Hematopoietic multipotent progenitor cell treated with erythropoietin and hydrocortisone succinate and interleukin-3 and kit ligand, for 8 days (in vitro differentiated cells): ENCODE measurements around the gene AKAP6.
"Not testable (repeated sequence)": the region's sequence is repeated elsewhere in the genome, so short reads cannot be mapped to it uniquely, and the experiment has no call there.

Source experiments
- DNase-seq: peaks from one replicate; pipeline ENCODE4 v3.0.0-alpha.2; 2015

The AKAP6 gene

GRCh38 chr14:32785585-32785984, 456.5 kb downstream of the AKAP6 start:
- DNase-seq, result no peak

GRCh38 chr14:32786886-32787285, 457.8 kb downstream of the AKAP6 start:
- DNase-seq, result no peak

DNA sequence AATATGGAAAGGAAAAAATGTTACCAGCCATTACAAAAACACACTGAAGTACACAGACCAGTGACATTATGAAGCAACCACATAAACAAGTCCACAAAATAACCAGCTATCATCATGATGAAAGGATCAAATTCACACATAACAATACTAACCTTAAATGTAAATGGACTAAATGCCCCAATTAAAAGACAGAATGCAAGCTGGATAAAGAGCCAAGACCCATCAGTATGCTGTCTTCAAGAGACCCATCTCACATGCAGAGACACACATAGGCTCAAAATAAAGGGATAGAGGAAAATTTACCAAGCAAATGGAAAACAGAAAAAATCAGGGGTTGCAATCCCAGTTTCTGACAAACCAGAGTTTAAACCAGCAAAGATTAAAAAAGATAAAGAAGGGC, 463.9 kb downstream of the AKAP6 start:
- DNase-seq, result not testable (repeated sequence)

DNA sequence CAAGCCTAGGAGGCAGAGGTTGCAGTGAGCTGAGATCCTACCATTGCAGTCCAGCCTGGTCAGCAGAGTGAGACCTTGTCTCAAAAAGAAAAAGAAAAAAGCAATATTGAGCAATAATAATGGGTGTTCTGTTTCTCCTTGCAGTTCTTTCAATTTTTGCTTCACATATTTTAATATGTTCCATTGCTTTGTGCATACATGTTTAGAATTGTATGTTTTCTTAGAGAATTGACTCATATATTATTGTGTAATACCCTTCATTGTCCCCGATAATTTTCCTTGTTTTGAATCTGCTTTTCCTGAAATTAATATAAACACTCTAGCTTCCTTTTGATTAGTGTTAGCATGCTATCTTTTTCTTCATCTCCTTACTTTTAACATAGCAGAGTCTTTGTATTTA, 471.2 kb downstream of the AKAP6 start:
- DNase-seq, result no peak

DNA sequence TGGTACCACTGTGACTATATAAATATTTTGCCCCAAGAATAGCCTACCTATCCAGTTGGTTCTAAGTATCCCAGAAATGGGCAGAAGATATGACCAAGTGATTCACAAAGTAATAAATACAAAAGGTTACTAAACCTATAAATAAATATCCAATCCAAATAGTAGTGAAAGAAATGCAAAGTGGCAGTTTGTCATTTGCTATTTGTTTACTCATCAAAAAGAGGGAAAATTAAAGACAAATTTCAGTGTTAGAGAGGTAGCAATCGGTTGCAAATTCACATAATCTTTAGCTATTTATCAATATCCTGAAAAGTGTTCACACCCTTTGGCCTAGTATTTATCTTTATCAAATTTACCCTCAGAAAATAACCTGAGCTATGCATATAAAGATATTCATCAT, 473.2 kb downstream of the AKAP6 start:
- no peak for DNase-seq

DNA sequence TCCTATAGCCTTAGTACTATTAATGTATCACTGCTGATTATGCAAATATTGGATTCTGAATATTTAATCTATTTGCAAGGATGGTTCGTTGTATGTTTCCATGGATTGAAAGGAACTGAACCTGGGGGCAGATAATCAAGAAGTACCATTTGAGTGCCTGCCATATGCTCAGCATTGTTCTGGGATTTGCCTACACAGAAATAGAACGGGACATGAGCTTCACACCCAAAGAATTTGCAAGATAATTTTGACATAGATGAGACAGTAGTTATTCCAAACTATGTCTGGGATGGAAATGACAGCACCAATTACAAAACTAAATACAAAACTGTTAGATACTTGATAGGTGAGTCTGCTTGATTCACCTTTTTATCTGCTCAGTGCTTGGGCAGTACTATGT, 476.9 kb downstream of the AKAP6 start:
- no peak for DNase-seq

- no peak for DNase-seq
These were observed 479.5 kb downstream of the AKAP6 start for GRCh38 chr14:32808644-32809043.

DNA sequence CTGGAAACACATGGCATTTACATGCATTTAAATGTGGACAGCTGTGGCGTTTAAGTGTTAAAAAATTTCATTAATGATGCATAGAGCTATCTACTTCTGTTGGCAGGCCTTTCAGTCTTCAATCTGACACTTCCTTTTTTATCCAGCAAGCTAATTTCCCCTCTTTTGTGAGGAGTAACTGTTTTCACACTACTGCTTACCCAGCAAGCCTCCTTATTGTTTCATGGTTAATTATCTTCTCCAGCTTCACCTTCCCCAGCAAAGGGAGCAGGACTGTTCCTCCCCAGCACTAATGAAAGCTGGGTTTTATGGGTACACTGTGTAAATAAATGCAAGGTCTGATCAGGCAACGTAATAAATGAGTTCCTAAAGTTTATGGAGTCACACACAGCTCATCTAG, 480.2 kb downstream of the AKAP6 start:
- DNase-seq, result no peak

GRCh38 chr14:32813401-32813800, 484.3 kb downstream of the AKAP6 start:
- no peak for DNase-seq

- no peak for DNase-seq
These were observed 485.6 kb downstream of the AKAP6 start for GRCh38 chr14:32814721-32815120.

GRCh38 chr14:32816588-32816987, 487.5 kb downstream of the AKAP6 start:
- no peak for DNase-seq

DNA sequence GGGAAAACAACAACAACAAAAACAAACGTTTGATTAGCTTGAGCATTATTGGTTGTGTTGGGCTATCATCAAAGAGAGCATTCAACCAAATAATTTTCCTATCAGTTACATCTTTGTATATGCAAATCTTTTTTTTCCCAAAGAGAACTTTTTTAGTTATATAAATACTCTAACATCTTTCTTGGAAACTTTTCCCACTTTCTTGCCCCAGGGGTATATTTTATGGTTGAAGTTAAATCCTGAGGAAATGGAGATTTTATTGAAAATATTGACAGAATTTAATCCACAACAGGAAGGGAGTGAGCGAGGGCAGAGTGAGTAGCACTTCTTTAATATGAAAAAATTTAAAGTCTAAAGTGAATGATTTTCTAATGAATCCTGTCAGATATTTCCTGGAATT, 488.7 kb downstream of the AKAP6 start:
- no peak for DNase-seq

DNA sequence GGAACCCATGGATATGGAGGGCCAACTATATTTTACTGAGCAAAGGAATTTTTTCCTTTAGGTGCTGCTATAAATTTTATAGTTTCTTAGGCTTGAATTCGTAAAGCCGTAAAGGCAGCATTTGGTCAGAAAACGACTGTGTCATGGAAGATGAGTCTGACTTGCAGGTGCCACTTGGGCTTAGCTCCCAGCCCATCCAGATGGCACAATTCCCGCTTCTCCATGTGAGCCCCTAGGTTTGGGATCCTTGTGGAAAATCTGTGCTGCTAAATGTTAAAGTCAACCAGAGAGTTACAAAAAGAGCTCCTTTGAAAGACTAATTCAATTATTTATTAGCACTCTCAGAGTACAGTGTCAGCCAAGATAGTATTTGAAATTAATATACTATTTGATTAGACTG, 489.5 kb downstream of the AKAP6 start:
- DNase-seq, result no peak

GRCh38 chr14:32820181-32820580, 491.1 kb downstream of the AKAP6 start:
- no peak for DNase-seq

DNA sequence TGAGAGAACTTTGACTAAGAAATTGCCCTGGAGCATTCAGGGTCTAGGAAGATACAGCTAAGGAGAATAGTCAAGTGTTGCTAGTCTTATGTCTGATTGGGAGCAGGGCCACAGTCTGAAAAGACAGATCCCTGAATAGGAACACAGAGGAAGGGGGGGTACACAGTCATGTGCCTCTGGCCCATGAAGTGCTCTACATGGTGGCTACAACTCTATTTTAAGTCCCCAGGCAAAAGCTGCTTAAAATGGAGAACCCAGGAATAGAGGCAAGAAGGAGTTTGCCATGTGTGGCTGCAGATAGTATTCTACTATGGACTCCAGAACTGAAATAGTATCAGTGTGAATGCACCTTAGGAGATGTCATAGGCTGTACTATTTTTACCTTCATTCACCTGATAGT, 491.6 kb downstream of the AKAP6 start:
- DNase-seq, result no peak

- no peak for DNase-seq
These were observed 493.0 kb downstream of the AKAP6 start for GRCh38 chr14:32821964-32822653.

DNA sequence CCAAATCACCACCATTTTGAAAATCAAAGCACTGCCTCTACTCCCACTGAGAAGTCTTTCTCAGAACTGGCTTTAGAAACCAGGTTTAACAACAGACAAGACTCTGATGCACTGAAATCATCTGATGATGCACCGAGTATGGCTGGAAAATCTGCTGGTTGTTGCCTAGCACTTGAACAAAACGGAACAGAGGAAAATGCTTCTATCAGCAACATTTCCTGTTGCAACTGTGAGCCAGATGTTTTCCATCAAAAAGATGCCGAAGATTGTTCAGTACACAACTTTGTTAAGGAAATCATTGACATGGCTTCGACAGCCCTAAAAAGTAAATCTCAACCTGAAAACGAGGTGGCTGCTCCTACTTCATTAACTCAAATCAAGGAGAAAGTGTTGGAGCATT, 494.6 kb downstream of the AKAP6 start:
- DNase-seq, result no peak

- no peak for DNase-seq
These were observed 495.1 kb downstream of the AKAP6 start for GRCh38 chr14:32824195-32824594.

GRCh38 chr14:32825058-32825457, 496.0 kb downstream of the AKAP6 start:
- no peak for DNase-seq

DNA sequence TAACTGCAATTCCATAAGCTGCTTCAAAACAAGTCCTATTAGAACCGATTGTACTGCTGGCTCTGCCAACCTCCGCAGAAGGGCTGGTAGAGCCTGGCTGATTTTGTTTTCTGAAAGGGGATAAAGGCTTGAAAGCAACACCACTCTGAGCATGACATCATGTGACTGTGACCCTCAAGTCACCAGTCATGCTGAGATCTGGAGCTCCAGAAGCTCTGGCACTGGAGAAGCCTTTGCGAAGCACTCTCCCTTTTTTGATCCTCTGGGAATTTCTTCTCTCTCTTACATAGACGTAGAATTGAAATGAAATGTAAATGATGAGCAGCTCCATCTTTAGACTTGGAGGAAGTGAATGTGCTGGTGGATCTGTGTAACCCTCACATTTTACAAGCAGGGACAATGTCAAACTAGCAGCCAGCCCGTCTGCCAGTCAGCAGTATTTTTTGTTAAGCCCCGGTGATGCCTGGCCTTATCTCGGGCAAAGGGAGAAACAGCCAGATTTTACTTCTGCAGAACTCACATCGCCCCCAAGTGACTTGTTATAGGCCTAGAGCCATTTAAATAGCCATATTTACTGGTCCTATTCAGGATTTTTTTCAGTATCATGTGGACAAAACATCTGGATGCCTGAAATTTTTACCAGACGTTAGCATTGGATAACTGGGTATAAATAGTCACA, 497.4 kb downstream of the AKAP6 start:
- DNase-seq, result no peak

DNA sequence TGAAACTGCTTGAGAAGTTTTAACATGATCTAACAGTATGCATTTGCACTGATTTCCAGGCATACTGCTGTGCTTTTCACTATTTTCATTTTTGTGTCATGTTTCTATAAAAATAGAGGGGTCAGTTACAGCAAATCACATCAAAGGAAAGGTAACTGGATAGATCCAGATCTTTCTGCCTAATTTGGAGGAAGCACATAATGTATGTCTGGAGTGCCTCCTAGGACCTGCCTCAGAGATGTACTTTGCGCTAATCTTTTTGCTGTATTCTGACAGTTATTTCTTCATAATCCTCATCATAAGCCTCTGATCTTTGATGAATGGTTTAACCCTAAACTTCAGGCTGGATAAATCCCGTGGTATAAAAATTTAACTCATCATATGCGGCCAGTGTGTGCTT, 498.4 kb downstream of the AKAP6 start:
- no peak for DNase-seq

DNA sequence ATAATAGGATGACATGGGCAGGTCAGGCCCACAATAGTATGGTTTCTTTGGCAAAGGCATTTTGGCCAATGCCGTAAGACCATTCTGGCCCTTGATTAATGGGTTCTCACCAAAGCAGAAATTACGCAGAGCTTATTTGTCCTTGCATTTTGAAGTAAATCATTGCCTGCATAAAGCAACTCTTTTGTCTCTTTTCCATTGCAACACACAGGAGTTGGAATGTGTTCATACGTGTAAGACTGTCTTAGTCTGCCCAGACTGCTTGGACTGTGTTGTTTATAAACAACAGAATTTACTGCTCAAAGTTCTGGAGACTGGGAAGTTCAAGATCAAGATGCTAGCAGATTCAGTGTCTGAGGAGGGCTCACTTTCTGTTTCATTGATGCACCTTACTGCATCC, 506.8 kb downstream of the AKAP6 start:
- DNase-seq, result no peak

DNA sequence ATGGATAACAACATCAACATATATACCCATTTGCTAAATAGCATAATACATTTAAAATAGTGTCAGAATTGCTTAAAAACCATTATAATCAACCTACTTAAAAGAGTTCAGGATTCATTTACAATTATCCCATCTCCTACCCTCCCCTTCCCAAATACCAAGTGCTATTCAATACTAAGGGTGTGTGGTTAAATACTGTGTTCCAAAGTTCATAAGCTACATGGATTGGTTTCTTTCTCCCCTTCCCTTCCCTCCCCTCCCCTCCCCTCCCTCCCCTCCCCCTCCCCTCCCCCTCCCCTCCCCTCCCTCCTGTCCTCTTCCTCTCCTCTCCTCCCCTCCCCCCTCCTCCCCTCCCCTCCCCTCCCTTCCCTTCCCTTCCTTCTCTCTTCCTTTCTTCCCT, 512.6 kb downstream of the AKAP6 start:
- DNase-seq, result no peak

DNA sequence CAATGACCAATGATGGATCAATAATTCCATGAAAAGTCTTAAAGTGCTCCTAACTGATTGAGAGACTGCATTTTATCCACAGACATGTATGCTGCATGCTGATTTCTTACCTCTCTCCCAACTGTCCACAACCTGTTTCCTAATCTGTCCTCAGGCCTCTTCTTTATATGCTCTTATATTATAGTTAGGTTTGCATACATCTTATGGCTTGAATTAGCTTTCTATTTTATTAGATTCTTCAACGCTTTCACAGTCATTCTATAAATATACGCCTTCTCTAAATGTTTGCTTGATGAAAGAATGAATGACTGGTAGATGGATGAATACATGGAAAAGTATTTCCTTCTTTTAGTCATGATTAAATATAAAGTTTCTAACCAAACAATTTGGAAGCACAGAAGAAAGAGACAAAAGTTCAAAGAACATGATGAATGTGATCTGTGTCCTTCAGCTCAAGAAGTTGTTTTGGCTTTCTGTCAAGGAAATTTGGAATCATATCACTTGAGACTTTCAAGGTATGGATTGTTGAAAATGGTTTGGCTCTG, 517.8 kb downstream of the AKAP6 start:
- no peak for DNase-seq

DNA sequence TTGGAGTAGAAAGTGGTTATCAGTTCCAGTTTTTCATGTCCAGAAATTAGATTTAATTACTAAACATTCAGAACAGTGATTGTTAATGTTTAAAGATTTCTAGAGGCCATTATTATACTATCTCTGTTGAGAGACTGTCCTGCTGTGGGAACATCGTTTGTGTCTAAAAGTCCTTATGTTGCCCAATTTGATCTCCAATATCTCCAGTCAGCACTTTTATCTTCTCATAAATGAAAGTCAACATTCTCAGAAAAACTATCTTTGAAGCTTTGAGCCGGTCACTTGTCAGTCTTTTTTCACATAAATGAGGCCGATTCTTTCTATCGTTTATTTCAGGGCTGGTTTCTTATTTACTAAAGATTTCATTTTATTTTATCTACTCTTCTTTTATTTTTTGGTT, 518.8 kb downstream of the AKAP6 start:
- DNase-seq, result no peak
